Measurements from ENCODE around the gene LMO7.

LMO7 gene

DNA sequence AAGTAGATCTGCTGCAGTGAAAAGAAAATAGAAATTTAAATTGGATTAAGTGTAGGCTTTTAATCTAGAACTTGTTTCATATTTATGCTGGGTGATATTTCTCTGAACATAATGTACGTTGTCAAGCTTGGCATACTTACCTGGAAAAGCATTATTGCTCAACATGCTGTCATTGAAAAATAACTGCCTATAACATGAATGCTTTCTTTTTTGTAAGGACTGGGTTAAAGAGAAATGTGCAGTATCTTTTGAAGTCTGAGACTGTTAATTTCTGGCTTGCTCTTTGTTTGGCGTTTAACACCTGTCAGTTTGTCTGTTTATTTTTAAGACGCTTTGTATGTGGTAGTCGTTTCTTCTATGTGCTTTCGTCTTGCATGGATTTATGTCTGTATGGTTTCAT lies 175.2 kb downstream of the LMO7 start:
- no peak for DNase-seq

DNA sequence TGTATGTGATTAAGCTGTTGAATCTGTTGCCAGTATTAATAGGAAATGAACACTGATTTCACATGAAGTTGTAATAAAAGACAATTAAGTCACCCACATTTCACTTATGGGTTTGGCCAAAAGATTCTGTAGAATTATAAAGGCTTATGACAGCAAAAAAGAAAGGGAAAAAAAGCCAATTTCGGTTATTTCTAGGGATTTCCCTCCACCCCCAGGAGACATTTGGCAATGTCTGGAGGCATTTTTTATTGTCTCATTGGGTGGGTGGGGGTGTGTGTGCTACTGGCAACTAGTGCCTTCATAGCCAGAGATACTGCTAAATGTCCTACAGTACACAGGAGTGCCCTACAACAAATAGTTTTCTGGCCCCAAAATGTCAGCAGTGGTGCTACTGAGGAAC lies 175.7 kb downstream of the LMO7 start:
- no peak for DNase-seq

DNA sequence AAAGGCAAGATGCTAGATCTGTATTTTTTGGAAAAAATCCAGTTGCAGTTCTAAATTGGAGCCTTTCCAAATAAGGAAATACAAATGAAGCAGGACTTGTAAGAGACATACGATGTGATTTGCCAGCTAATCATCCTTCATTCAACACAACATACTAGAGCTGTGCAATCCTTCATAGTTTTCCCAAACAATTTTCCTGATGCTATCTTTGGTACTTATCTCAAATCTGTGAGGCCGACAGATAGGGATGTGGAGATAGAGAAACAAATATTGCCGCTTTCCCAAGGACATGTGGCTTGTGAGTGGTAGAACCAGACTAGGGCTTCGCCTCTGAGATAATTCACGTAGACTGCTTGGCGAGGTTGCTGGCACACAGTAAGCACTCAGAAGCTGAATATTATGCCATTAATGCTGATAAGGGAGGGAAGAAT lies 176.6 kb downstream of the LMO7 start:
- no peak for DNase-seq

DNA sequence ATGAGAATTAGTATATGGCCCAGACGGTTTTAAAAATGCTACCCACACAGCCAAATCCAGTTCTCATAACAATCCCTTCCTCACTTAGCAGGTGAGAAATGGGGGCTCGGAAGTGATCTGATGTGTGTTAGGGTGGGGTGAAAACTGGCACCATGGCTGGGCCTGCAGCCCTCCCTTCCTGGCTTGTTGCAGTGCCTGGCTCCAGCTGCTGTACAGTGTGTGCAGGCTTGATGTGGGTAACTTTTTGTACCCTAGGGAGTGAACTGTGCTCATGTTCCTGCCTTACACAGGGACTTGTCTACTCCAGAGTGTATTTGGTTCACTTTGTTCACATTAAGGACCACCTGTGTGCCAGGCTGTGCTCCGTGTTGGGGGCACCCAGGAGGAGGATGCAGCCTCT lies 177.2 kb downstream of the LMO7 start:
- no peak for DNase-seq

DNA sequence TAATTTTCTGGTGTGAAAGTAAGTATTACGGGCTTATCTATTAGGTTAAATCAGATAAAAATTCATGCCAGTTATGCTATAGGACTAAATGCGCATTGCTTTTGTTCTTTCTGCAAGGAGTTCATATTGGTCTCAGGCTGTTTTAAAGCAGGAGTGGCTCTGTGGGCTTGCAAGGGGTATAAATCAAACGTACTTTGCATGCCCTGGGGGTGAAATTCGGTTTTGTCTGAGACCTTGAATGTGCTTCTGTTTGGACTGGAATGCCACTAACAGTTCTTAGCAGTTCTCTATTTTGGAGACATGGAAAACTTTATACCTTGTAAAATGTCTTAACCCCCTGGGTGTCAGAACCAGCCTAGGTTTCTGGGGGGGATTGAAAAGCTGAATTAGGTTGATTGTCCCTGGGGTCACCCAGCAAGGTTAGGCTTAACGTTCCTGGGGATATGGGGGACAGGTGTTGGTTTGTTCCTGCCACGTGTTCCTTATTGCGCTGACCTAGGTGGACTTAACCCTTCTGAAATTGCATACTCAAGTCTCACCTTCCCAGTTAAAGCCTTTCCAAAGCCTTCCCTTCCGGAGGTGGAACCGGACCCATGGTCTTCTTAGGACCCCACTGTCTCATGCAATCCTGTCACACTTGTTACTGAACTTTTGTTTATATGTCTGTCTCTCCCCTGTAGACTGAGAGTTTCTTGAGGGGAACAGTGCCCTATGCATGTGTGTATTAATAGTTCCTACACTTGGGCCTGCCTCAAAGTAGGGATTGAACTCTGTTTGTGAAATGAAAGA lies 182.2 kb downstream of the LMO7 start:
- DNase-seq, result no peak

DNA sequence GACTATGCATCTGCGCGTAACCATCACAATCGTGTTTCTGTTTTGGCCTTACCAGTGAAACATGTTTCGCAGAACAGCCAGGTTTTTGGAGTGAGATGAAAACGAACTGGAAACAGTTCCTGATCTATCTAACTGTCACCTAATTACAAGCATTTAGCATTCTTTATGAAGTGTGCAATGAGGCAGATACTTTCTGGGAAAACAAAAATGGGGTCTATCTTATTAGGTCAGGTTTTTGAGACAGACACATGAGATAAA lies 182.8 kb downstream of the LMO7 start:
- DNase-seq, result no peak

DNA sequence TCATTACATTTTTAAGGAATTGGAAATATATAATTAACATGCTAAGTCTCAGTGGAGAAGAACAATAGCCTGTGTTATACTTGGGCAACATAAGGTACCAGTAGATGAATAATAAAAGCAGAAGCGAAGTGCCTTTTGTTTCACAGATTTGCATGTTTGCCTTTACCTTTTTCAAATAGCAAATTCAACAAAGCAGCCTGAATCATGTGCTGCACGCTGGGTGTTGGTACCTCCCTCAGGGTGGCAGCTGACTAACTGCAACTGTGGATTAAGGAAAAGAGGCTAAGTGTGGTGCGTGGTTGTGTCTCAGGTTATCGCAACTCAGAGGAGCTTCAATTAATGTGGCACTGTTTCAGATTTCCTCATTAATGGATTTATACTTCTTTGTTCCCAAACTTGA lies 189.0 kb downstream of the LMO7 start:
- no peak for DNase-seq

DNA sequence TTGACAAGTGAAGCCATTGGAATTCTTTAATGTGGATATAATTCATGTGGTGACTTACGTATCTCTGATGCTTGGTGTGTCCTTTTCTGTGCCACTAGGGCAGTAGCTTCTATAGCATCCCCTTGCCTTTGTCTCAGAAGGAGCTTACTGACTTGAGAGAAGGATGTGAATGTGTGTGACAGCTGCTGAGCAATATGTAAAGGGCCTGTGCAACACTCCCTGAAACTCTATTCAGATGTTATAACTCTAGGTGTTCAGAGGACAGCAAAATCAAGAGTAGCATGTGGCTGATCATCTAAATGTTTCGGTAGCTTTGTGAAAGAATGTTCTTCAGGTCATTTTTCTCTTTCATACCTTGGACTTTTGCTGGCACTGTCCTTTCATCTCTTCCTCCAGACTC lies 189.5 kb downstream of the LMO7 start:
- DNase-seq, result no peak

DNA sequence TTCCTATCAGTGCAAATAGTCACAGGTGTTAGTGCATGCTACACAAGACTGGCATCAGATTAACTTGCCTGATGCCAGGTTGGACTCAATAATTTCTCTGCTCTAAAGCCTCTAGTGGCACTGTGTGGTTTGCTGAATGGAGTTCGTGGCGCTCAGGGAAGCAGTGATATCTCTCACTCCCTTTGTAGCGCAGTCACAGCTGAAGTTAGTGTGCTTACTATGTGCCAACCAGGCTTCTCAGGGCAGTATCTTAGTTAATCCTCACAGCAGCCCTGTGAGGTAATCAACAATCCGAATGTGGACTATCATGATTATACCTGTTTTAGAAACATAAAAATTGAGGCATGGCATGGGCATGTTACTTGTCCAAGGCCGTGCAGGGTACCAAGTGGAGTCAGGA lies 190.3 kb downstream of the LMO7 start:
- DNase-seq, result no peak

DNA sequence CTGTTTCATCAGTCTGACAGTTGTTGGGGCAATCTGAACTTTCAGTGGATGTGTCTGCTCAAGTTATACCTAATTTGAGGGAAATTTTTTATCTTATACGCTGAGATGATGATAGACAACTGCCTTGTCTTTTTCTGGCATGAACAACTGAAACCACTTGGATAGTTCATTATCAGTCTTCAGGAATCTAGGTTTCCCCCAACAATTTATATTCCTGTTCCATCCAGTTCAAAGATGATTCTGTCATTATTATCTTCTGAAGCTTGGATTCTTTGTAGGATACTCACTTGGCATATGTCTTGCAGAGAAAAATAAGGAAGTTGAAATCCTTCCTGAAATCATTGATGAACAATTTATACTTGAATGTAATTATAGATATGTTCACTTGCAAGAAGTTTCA lies 193.7 kb downstream of the LMO7 start:
- no peak for DNase-seq

DNA sequence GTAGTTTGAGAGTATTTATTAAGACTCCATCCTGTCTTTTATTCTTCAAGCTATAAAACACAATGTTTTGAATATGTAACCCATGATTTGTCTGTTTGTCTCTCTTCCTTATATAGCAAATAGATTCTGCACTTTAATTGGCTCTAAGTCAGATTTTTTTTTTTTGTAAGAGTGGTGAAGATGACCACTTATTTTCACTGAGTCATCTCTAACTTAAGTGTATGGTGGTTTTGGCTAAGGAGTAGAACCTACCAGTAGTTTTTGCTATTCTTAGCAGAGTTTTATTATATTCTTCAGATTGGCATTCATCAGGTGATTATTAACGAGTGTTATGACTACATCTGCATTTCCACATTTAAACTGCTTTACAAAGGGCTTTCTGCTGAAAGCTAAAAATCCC lies 194.7 kb downstream of the LMO7 start:
- no peak for DNase-seq

DNA sequence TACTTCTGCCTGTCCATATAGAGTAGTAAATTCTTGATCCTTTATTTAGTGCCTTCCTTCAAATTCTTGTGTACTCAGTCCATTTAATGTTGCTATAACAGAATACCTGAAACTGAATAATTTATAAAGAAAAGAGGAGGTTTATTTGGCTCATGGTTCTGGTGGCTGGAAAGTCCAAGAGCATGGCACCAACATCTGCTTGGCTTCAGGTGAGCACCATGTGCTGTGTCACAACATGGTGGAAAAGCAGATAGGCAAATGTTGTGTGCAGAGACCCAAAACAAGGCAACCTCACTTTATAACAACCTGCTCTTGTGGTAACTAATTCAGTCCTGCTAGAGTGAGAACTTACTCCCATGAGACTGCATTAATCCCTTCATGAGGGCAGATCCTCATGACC lies 195.3 kb downstream of the LMO7 start:
- no peak for DNase-seq

DNA sequence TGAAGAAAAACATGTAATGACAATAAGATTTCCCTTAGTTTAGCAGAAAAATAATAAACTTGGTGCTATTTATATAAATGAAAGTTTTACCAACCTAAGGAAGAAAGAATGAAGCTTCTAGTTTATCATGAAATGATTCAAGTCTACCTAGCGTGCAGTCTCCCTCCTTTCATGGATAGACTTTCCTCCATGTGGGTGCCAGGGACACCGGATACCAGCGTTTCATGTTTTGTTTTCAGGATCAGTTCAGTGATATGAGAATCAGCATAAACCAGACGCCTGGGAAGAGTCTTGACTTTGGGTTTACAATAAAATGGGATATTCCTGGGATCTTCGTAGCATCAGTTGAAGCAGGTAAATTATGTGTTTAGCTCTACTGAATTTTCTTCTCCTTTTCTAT lies 196.7 kb downstream of the LMO7 start:
- no peak for DNase-seq

DNA sequence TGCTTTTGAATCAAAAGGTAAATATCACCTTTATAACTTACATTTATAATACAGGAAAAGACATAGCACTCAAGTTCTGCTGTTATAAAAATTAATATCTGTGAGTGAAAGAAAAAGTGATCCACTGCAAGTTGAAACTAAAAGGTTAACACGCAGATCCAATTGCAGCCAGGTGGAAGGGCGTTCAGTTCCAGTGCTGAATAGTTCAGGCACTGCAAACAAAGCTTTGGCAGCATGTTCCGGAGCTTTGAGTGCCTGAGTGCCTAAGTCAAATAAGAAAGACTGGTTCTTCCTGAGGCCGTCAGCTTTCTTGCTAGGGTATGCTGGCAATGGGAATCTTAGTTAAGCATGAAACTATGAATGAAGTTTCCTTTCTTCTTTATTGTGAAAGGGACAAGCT lies 200.3 kb downstream of the LMO7 start:
- DNase-seq, result no peak

DNA sequence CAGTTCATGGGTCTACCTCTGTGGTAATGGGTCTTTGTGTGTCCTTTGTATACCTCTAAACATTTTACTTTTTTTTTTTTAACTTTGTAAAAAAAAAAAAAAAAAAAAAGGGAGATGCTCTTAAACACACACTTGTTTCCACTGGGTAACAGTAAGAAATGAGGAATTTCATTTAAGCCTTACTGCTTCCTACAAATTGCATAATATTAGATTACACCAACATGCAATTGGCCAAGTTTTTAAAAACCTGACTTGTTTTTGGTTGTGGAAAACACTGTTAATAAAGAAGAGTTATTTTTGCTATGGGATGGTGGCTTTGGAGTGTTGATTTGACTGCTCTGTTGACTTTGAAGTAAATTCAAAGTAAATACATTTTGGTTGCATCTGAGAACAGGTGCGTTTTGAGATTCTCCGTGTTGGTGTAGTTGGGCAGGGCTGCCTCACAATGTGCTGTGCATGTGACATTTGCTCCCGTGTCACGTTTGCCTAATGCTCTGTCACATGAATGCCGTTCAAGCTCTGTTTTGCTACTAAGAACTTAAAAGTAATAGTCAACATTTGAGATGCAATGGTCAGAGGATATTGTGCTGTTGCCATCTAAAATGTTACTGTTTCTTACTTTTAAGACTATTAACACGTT lies 202.4 kb downstream of the LMO7 start:
- no peak for DNase-seq

DNA sequence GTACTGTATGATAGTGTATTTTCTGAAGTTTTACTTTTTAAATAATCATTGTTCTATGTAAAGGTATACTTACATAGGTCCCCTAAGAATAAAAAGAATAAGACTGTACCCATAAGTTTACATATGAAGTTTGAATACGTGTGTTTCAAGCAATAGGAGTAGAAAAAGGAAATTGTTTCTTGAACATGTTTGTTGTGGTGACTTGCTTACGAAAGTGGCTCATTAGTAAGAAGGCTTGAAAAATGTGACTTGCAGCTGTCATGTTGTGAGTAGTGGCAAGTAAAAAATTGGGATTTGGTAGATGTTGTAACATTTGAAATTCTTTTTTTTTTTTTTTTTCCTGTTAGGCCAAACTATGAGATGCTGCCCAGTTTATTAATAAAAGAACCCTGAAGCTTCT lies 203.3 kb downstream of the LMO7 start:
- no peak for DNase-seq

DNA sequence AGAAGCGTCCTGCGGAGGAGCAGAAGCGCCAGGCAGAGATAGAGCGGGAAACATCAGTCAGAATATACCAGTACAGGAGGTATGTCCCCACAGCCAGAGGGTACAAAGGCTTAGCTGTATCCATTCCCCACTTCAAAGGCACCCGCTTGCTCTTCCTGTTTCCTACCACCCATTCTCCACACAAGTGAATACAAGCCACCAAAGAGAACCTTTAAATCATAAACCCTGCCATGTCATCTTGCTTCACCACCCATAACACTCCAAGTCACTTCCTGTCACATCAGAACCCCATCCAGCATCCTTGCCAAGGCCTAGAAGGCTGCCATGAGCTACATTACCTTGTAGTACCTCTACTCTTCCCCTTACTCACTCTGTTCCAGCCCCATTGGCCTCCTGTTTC lies 205.8 kb downstream of the LMO7 start:
- no peak for DNase-seq

DNA sequence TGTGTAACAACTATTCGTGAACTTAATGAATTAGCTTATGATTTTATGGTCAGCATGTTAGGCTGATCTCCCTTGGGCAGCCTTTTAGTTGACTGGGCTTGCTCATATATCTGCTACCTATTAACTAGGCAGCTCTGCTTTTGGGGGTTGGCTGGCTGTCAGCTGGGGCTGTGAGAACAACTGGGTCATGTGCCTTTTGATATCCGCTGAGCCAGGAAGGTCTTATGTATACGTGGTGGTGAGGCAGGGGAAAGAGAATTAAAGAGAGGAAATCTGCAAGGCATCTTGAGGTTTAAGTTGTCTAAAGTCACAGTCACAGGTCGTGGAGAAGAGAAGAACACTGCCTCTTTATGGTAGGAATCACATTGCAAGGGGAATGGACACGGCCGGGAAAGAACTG lies 206.9 kb downstream of the LMO7 start:
- no peak for DNase-seq

DNA sequence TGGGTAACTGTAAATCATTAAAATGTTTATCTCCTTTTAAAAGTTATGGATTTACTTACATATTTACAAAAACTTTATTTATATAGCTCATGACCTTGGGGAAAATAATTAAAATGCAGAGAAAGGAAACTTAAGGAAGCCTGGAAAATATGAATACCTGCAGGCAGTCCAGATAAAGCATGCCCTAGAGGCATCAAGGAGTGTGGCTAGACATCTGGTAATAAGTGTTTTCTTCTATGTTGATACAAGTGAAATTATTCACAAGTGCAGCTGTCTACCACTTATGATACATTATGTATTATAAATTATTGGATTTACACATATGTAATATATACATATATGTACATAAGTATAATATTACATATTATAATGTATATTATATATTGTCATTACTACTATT lies 207.9 kb downstream of the LMO7 start:
- no peak for DNase-seq

DNA sequence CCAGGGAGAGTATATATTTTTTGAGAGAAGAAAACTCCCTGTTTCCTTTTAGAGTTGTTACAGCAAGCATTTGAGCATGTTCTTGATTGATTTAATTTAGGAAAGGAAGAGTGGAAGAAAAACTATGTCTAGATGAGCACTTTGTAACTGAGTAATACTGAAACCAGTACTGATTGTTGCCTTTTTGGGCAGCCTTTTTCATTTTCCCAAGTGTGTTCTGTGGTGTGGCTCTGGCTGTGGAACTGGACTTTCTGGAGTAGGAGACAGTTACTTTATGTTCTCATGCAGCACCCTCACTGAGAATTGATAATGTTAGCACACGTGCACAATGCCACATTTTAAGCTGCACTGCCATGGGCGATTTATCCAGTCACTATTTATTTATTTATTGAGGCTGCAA lies 211.5 kb downstream of the LMO7 start:
- DNase-seq, result no peak

DNA sequence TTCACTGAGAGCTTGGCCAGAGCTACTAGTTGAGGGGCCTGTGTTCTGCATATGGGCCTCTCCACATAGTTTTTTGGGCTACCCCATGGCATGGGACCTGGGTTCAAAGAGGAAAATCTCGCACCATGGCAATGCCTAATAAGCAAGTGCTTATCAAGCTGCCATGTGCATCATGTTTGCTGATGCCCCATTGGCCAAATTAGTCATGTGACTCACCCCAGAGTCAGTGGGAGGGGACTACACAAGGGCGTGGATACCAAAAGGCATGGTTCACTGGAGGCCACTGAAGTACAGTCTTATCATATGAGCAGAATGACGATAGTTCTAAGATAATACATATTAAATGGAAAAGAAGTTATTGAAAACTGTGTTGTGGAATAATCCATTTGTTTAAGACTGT lies 214.8 kb downstream of the LMO7 start:
- no peak for DNase-seq

DNA sequence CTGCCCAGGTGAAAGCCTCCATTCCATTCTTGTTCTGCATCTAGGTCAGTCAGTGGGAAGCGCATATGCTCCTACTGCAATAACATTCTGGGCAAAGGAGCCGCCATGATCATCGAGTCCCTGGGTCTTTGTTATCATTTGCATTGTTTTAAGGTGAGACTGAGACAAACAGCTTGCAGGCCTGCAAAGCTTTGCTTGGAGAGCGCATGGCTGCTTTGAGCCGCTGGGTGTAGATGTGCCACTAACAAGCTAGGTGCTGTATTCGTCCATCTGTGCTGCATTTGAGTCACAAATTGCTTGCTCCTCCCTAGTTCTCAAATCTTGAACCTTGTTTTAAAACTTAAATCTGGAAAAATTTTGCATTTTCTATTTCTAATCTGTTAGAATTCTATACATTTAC lies 219.1 kb downstream of the LMO7 start:
- DNase-seq, result no peak

DNA sequence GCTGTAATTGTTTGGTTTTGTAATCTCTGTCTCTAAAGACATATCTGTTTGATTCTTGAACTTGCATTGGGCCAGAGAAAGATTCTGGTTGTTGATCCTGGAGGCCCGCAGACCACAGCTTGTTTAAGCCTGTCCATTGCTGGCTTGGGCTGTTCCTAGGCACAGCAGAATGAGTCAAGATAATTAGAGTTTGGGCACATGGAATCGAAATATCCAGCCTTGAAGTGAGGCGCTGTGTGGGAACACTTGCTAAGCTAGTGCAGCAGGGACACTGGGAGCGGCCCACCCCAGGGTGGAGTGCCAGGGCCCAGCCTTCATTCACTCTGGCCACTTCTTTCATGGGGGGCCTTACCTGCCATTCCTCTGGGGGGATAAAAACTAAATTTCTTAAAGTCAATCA lies 219.7 kb downstream of the LMO7 start:
- DNase-seq, result no peak

DNA sequence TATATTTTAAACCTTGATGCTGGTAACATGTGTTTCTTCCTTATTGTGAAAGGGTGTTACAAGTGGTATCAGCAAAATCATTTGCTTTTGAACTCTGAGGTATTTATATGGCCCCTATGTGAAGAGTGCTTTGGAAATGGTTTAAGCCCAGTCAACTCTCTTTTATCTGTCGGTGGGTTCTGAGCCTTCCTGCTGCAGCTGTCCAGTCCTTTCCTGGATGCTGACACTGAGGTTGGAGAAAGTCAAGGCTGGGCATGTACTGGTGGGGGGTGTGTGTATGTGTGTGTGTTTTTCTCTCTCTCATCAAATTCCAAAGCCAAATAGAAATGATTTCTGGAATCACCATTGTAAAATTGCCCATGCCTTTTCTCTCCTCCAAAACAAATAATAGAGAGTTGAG lies 221.2 kb downstream of the LMO7 start:
- no peak for DNase-seq

DNA sequence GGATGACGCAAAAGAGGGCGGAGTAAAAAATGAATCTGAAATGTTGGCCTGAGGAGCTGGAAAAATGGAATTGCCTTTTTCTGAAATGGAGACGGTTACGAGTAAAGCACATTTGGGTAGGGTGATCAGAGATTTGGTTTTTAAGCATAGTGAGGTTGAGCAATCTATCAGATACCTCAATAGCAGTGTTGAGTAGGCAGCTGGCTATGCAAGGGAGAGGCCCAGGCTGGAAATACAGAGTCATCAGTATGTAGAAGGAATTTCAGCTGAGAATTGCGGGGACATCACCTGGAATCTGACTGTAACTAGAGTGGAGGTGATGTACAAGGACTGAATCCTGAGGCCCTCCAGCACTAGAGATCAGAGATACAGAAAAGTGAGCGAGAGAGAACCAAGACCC lies 224.8 kb downstream of the LMO7 start:
- no peak for DNase-seq

Data from CD4-positive, alpha-beta T cell treated with Interleukin-10 for 1 hour (primary cell).